ENCODE results near the gene LMAN1L.

- TF ChIP-seq CTCF (IDR thresholded peaks at IDR 0.05; ENCODE audit: low read depth, low read length) (peak; percentile 32), MAX (IDR thresholded peaks at IDR 0.05; ENCODE audit: low read depth, low read length) (no peak), POLR2A (IDR thresholded peaks at IDR 0.05; ENCODE audit: extremely low read depth, insufficient read length) (no peak), MYC (IDR thresholded peaks at IDR 0.05; ENCODE audit: low read depth, low read length) (no peak)
These were observed 27.1 kb downstream of the LMAN1L start for GRCh38 chr15:74839526-74840395.
